NT2/D1 (cell line): ENCODE data around the gene ITPRIP.

Experiments
- SUZ12 ChIP-seq: IDR thresholded peaks from 2 replicates; pipeline ENCODE4 v1.6.1; 2011; ENCODE audit not compliant: insufficient read length, insufficient read depth; ENCODE audit errors: extremely low read depth
- YY1 ChIP-seq: IDR thresholded peaks from 2 replicates; pipeline ENCODE4 v1.6.1; 2011; ENCODE audit not compliant: insufficient read length, insufficient read depth

DNA sequence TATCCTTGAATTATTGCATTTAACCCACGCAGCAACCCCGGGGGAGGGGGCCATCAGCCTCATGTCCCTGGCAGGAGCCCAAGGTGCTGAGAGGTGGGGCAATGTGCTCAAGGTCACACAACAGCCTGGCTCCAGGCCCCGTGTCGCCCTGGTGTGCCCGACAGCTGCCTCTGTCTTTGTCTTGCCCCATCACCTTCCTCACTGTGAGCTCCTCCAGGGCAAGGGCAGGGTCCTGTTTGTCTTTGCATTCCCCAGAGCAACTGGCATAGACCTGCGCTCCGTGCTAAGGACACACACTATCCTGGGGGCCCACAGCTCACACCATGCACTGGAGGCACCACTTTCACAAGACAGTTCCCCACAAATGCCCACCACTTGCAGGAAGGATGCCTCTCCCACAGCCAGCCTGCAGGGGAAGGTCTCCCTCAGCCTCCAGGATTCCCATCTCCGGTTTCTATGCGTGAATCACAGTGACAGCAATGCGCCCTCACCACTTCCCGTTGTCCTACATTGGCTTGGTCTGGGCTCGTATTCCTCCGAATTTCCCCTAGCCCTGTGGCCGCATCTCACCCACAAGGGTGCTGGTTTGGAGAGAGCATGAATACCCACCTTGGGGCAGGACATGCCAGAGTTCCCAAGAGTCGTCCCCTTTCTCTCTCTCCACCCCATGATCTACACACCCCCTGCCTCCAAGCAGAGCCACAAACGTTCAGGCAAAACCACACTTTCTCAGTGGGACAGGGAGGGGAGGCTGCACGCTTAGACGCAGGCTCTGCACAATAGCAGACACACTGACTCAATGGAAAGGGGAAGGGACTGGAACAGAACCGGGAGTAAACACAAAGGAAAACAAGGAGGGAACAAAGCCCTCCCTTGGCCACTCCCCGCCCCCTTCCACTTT lies 10.3 kb downstream of the ITPRIP start:
- TF ChIP-seq YY1 (no peak), SUZ12 (no peak)
